Measurements from ENCODE around the gene CCP110.

GRCh38 chr16:19589771-19590302 is 66.1 kb downstream of the CCP110 start:
- TF ChIP-seq GATA2 (IDR thresholded peaks at IDR 0.05; ENCODE audit: low read depth, low read length) (no peak), GATA3 (IDR thresholded peaks at IDR 0.05; ENCODE audit: low read depth, low read length) (no peak)

All from SH-SY5Y (cell line).